Psoas muscle (tissue), 8 donors: ENCODE measurements around the gene GLI3. TPM values are rescaled to one million over a fixed set of nuclear protein-coding genes. Genes with fewer than 3 reads are reported as not detected.

ENCODE experiments used
- ATAC-seq, 4 donors: fragments of 200-7000 bp; cut with Tn5 transposase; one replicate each; pipeline ENCODE4 v1.9.1; 2020; ENCODE audit warnings: moderate library complexity in 3 of 4, mild to moderate bottlenecking in 2 of 4
- DNase-seq, 2 donors: peaks; one replicate each; pipeline ENCODE4 v3.0.0-alpha.2; 2020
- H3K27ac ChIP-seq: fragments of 200-600 bp; one replicate; pipeline ENCODE4 v1.8.0; 2022
- H3K27me3 ChIP-seq, 3 donors: fragments of 200-600 bp in 1 of 3; one replicate each; pipeline versions ENCODE4 v1.6.1 to v1.8.0; 2013 to 2022; ENCODE audit warnings: low read length in 2 of 3, mild to moderate bottlenecking in 2 of 3, moderate library complexity in 1 of 3; ENCODE audit not compliant: insufficient read depth in 3 of 3
- H3K36me3 ChIP-seq, 2 donors: fragments of 200-600 bp in 1 of 2; one replicate each; pipeline versions ENCODE4 v1.6.1 to v1.8.0; 2013 to 2022; ENCODE audit warnings: low read depth in 1 of 2, mild to moderate bottlenecking in 1 of 2, moderate library complexity in 1 of 2; ENCODE audit not compliant: insufficient read depth in 1 of 2
- H3K4me1 ChIP-seq: fragments of 200-600 bp; one replicate; pipeline ENCODE4 v1.8.0; 2022
- H3K4me3 ChIP-seq: fragments of 200-600 bp; one replicate; pipeline ENCODE4 v1.8.0; 2022; ENCODE audit warnings: mild to moderate bottlenecking
- H3K9me3 ChIP-seq: fragments of 200-600 bp; one replicate; pipeline ENCODE4 v1.8.0; 2022
- WGBS, 3 donors: extraction: QIAGEN DNeasy Blood & Tissue Kit; methylation state at CpG; one replicate each; pipeline versions ENCODE4 v1.1.6 to v1.1.7; 2013; 5-methylcytosine and 5-hydroxymethylcytosine counted together
- intact Hi-C, 2 donors: fragments of 100-400 bp; cut with DNase I; formaldehyde crosslinking; loops; one replicate each; pipeline versions ENCODE4 v1.11.0 to v1.14.2; 2022
- polyA plus RNA-seq, 3 donors: library from polyadenylated mRNA; stranded (reverse); fragments of 200-250 nt; gene quantifications; one replicate each; pipeline ENCODE4 v1.2.3, GENCODE V29; 2013
- total RNA-seq, 4 donors: library from RNA; stranded (reverse); fragmentation: NEBNext Ultra II Directional in 2 of 4; extraction: Animal tissue kit (Norgen Biotek cat#: 25700) in 2 of 4; gene quantifications; one replicate each; pipeline versions ENCODE4 v1.2.1 to v1.2.4, GENCODE V29; 2021 to 2023
- TF ChIP-seq, protein P1 (sequence below): fragments of 200-600 bp; IDR thresholded peaks from one replicate; pipeline ENCODE4 v1.8.0; 2022; ENCODE audit warnings: antibody characterized with exemption
- donor health status: healthy with polysubstance abuse.
- donor health status: DM: no; HTN: no; CAD: no; lungs with moderate emphysema.
- donor health status: Bipolar disorder and iron deficiency.
- donor health status: healthy.
- donor health status: DM: yes; HTN: yes; CAD: no.
- donor health status: DM: no; HTN: no; CAD: no.
- donor health status: DM: no; HTN: no; CAD: no.
- donor health status: DM: yes; HTN: yes; CAD: no.

Gene GLI3
- total and polyA plus RNA-seq, 7 donors, result 0.24 to 4.9 (median 3.2) TPM

DNA sequence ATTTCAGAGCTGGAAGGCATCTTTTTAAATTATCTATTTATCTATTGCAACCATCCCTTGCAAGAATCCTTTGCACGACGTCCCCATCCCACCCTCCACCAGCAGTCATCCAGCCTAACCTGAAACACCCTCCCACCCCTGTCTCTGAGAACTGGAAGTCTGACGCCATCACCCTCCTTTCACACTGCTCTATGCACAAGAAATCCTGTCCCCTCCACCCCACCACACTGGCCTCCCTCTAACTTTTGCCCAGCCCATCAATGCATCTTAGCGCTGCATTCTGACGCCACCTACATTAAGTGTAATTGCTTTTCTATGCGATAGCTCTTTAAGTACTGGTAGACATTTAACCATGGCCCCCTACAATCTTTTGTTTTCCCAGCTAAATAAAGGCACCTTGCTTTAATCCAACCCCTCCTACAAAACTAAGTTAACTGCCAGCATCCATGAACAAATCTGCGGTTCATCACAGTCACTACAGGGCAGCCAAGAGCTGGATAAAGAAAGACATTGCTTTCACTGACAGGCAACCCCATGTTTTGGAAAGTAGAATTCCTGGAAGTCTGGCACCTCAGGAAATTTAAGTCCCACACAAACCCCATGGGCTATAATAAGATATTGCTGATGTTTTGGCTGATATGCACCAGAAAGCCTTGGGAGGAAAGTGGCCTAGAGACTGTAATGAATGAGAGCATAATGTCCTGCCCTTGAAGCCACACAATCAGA is 128.0 kb downstream of the GLI3 start:
- no peaks in the 10 kb centered on the region for H3K9me3 ChIP-seq
- H3K27me3 ChIP-seq, result no peaks in the 10 kb centered on the region
- ATAC-seq (no peak), DNase-seq (no peak)
- TF ChIP-seq, protein P1, sequence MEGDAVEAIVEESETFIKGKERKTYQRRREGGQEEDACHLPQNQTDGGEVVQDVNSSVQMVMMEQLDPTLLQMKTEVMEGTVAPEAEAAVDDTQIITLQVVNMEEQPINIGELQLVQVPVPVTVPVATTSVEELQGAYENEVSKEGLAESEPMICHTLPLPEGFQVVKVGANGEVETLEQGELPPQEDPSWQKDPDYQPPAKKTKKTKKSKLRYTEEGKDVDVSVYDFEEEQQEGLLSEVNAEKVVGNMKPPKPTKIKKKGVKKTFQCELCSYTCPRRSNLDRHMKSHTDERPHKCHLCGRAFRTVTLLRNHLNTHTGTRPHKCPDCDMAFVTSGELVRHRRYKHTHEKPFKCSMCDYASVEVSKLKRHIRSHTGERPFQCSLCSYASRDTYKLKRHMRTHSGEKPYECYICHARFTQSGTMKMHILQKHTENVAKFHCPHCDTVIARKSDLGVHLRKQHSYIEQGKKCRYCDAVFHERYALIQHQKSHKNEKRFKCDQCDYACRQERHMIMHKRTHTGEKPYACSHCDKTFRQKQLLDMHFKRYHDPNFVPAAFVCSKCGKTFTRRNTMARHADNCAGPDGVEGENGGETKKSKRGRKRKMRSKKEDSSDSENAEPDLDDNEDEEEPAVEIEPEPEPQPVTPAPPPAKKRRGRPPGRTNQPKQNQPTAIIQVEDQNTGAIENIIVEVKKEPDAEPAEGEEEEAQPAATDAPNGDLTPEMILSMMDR, result no peak
- H3K4me3 ChIP-seq, result no peak overlapping the region
- peaks cover 4% of the 10 kb centered on the region for H3K4me1 ChIP-seq
- H3K27ac ChIP-seq, result no peak overlapping the region
- 85 to 86% (median 85%) methylated on average over 7 of the region's 7 CpGs for WGBS, 3 donors
- intact Hi-C loops, result no loop called here
- no peaks in the 10 kb centered on the region for H3K36me3 ChIP-seq

DNA sequence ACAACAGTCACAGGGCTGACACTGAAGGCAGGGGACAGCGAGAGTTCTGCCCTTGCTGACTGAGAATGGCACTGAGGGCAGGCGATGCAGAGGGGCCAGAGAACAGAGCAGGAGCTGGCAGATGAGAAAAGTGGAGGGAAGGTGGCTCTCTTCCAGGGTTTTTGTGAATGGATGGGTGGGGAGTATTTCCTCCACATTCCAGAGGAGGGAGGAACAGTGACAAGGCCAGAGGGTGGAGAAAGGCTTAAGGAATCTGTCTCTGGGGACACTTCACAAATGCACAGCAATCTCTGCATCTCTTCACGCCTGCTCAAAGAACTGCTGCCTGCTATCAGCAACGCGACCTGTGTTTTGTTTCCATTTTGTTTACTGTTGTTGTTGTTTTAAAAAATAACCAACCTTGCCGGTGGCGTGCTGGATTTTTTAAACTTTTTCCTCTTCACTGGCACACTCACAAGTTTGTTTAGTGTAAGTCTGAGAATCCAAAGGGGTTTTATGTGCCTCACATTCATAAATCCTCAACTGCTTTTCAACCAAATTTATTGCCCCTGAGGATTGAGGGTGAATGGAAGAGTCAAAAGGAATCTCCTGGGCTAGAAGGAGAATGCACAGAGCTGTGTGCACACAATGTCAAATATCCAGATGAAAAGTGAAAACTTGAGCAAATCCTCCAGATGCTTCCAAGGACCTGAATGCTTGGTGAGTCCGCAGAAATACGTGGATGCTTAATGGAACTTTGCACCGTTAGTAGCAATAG is 129.3 kb downstream of the GLI3 start:
- Histone ChIP-seq H3K9me3 (no peaks in the 10 kb centered on the region), H3K36me3 (no peaks in the 10 kb centered on the region), H3K27ac (no peak overlapping the region), H3K4me3 (no peak overlapping the region), H3K27me3 (no peaks in the 10 kb centered on the region), H3K4me1 (peaks cover 4% of the 10 kb centered on the region)
- TF ChIP-seq, protein P1, result no peak
- 46 to 65% (median 48%) methylated on average over 10 of the region's 10 CpGs for WGBS, 3 donors
- ATAC-seq, result peak in 3 of 4 donors; percentile 34 to 61 (median 52)
- no peak for DNase-seq
- intact Hi-C loops, result no loop called here

DNA sequence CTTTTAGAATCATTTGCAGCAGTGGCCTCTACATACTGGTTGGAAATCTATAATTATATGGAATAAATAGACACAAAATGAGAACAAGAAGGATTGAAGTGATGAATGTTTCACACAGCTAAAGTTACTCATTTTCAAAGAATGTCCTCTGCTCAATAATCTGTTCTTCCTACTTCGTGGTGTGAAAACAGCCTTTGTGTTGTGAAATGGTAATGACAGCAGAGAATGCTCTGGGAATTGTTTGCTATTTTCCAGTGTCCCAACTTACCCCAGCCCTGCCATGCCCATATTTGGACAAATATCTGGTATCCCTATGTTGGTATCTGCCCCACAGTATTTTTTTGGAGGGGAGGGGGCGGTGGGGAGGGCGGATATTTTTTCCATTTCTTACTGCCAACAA is 130.4 kb downstream of the GLI3 start:
- intact Hi-C loops, result no loop called here
- ATAC-seq, result peak in 1 of 4 donors; percentile 62
- H3K36me3 ChIP-seq, result no peaks in the 10 kb centered on the region
- DNase-seq, result no peak
- WGBS, 3 donors, result 79 to 82% (median 79%) methylated on average over 3 of the region's 3 CpGs
- H3K27me3 ChIP-seq, result no peaks in the 10 kb centered on the region
- H3K4me1 ChIP-seq, result peaks cover 4% of the 10 kb centered on the region
- H3K27ac ChIP-seq, result no peak overlapping the region
- no peak overlapping the region for H3K4me3 ChIP-seq
- H3K9me3 ChIP-seq, result no peaks in the 10 kb centered on the region
- TF ChIP-seq, protein P1, result no peak

DNA sequence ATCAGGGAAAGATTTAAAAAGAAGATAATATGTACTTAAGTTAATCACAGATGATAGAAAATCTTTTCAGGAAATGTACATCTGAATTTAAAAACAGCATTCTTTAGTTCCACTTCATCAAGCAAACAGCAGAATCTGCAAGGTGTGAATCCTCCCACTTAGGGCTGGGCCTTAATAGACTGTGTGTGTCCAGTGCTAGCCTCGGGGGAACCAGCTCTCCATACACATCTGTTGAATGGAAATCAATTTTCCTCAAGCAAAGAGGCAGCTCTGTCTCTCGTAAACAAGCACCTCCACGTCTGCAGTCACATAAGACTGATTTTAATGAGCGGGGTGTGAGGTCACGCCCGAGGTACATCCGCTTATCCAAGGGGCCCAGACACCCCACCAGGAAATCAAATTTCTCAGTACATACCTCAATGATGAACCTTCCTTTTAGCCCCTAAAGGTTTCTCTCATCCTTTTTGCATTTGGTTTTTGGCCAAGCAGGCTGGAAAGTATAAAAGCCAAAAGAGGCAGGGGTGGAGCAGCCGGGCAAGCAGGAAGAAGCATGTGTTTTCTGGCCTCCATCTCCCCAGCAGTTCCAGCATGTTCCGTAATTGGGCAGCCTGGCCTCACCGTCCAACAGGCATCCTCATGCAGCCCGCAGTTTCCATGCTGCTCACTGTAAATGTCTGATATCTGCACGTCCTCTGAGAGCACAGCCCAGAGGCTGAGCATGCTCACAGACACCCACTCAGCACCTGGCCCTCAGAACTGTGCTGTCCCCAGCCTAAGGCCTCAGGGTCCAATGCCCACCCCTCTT is 131.3 kb downstream of the GLI3 start:
- no peak for DNase-seq
- Histone ChIP-seq H3K4me3 (no peak overlapping the region), H3K27ac (no peak overlapping the region), H3K4me1 (peaks cover 4% of the 10 kb centered on the region), H3K36me3 (no peaks in the 10 kb centered on the region), H3K27me3 (no peaks in the 10 kb centered on the region), H3K9me3 (no peaks in the 10 kb centered on the region)
- WGBS, 3 donors, result 63 to 76% (median 64%) methylated on average over 12 of the region's 12 CpGs
- TF ChIP-seq, protein P1, result no peak
- intact Hi-C loops, result no loop called here
- ATAC-seq, result no peak
